ENCODE measurements around the gene PODN. TPM values are rescaled to one million over a fixed set of nuclear protein-coding genes. Genes with fewer than 3 reads are reported as not detected.

PODN gene
- total and polyA plus RNA-seq, 2 of the 4 experiments (the other 2 are of a cell fraction): 0.54 to 6.2 TPM

- no peak for DNase-seq
- dilution Hi-C loops (cut with HindIII; ENCODE audit: low sequenced_read_pairs, unreplicated experiment): no loop called here
- 69% methylated on average over 3 of the region's 4 CpGs; no CpG with 5 or more reads in 1 of the 2 experiments for WGBS, 2 experiments (ENCODE audit: extremely low coverage in 2 of 2, insufficient read length in 1 of 2)
Observed at GRCh38 chr1:53086491-53087070, 24.6 kb downstream of the PODN start.

More at GRCh38 chr1:53086491-53087070, 24.6 kb downstream of the PODN start:
- Histone ChIP-seq H3K14ac (replicated peaks; ENCODE audit: low read depth, low read length) (no peak overlapping the region), H3K9ac (ENCODE audit: low read depth, low read length) (no peak overlapping the region), H2BK120ac (ENCODE audit: low read depth, low read length) (no peak overlapping the region), H3K18ac (ENCODE audit: low read depth, low read length) (no peak overlapping the region), H3K79me1 (ENCODE audit: low read depth in 1 of 2, low read length in 2 of 2) (no peaks in the 10 kb centered on the region), H4K20me1 (ENCODE audit: insufficient read depth, low read length) (no peaks in the 10 kb centered on the region), H2AK5ac (ENCODE audit: low read depth, low read length) (peak overlapping the region; percentile 20; the same call in 1 of the 2 replicates), H3K36me3 (ENCODE audit: control insufficient read depth, insufficient read depth, low read length) (peaks cover 21% of the 10 kb centered on the region), H3K56ac (ENCODE audit: extremely low read depth, insufficient read depth, low read length) (no peak overlapping the region), H2BK5ac (ENCODE audit: low read depth, low read length, poor library complexity, severe bottlenecking) (no peak overlapping the region), H3K27ac (ENCODE audit: insufficient read depth, low read length) (no peak overlapping the region; the same call in 1 of the 2 replicates), H4K91ac (ENCODE audit: insufficient read depth, low read depth, low read length) (0 out of 2 replicates have a peak overlapping the region, but pooled peaks have one; percentile 31), H3K4me1 (ENCODE audit: control insufficient read depth, insufficient read depth, low read length) (peaks cover 19% of the 10 kb centered on the region), H2BK15ac (ENCODE audit: low read depth, low read length) (no peak overlapping the region), H3K27me3 (ENCODE audit: control insufficient read depth, insufficient read depth, low read length) (no peaks in the 10 kb centered on the region), H2AK9ac (replicated peaks; ENCODE audit: low read depth, low read length, poor library complexity) (no peak overlapping the region), H3K4ac (ENCODE audit: low read depth, low read length) (0 out of 2 replicates have a peak overlapping the region, but pooled peaks have one; percentile 28), H4K5ac (ENCODE audit: low read depth, low read length) (no peak overlapping the region), H3K9me3 (ENCODE audit: control insufficient read depth, insufficient read depth, low read length) (no peaks in the 10 kb centered on the region), H4K8ac (ENCODE audit: low read depth in 2 of 2, low read length in 2 of 2) (peak overlapping the region in 1 of 2 experiments; percentile 29; a peak in 1 of 4 replicates), H2AFZ (replicated peaks; ENCODE audit: low read length, poor library complexity) (no peak overlapping the region), H3K23ac (ENCODE audit: low read depth, low read length) (no peak overlapping the region), H3K9me1 (ENCODE audit: insufficient read depth, low read length) (peaks cover 12% of the 10 kb centered on the region), H2BK20ac (ENCODE audit: low read depth, low read length) (no peak overlapping the region), H3K4me3 (ENCODE audit: insufficient read depth, low read depth, low read length) (no peak overlapping the region), H3K4me2 (ENCODE audit: low read depth, low read length) (no peak overlapping the region)
- ChIA-PET POLR2A (ENCODE audit: unreplicated experiment) (no interaction called here), CTCF (no interaction called here)
- intact Hi-C loops (cut with micrococcal nuclease) (no loop called here), in situ Hi-C loops (cut with MboI; ENCODE audit: low sequenced_read_pairs) (no loop called here)
- no TSS peak for BruUV-seq (replicated peaks)
- no peak for TF ChIP-seq CTCF (conservative IDR thresholded peaks at IDR 0.05; ENCODE audit: low read depth, low read length)
- peak; percentile 59 for ATAC-seq (ENCODE audit: low read depth)
